GM18519 (cell line): ENCODE results near the gene ARHGAP15.

Source experiments
- ATAC-seq: cut with Tn5 transposase; IDR thresholded peaks from one replicate; pipeline ENCODE4 v1.9.1; 2021; ENCODE audit warnings: mild to moderate bottlenecking, moderate library complexity; ENCODE audit not compliant: unreplicated experiment, low FRiP score

The ARHGAP15 gene

GRCh38 chr2:143217512-143218115, 88.4 kb downstream of the ARHGAP15 start:
- ATAC-seq, result no peak

DNA sequence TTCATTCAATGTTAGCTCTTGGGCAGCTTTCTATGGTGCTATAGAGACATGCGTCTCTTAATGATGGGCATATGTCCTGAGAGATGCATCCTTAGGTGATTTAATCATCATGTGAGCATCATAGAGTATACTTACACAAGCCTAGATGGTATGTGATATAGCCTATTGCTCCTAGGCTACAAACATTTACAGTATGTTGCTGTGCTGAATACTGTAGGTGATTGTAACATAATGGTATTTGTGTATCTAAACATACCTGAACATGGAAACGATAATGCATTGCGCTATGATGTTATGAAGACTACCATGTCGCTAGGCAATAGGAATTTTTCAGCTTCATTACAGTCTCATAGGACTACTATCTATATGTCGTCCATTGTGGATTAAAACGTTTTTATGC, 89.4 kb downstream of the ARHGAP15 start:
- no peak for ATAC-seq

GRCh38 chr2:143219266-143219665, 90.0 kb downstream of the ARHGAP15 start:
- ATAC-seq, result no peak

GRCh38 chr2:143223556-143223955, 94.3 kb downstream of the ARHGAP15 start:
- no peak for ATAC-seq

DNA sequence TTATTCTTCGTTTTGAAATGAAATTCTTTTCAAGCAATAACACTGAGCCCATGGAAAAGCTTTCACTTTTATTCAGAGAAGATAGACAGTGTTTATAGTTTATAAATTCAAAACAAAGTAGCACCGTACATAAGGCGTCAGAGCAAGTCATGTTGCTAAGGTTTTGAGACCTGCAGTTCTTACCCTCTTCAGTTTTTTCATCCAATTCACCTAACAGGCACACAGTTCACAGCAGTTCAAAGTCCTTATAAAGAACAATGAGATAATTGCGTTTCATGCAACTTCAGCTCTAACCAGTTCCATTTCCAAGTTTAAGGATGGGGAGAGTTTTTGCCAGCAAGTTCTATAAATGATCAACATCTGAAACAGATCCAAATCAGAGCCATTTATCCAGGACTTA, 96.7 kb downstream of the ARHGAP15 start:
- ATAC-seq, result no peak

GRCh38 chr2:143226714-143227541, 97.7 kb downstream of the ARHGAP15 start:
- ATAC-seq, result no peak

DNA sequence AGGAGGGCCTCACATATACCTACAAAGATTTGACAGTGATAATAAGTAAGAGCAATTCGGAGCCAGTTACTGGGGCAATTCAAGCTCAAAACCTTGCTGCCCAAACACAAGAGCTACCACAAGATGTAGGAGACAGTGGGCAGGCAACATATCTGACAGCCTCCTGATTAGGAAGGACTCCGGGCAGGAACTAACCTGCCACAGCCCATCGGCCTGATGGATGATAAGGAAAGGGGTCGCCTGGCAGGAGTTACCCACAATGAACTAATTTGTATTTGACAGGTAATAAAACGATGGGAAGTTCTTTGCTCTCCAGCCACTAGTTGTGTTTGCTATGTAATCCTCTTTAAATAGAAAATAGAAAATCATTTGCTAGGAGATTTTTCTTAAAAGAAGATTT, 100.2 kb downstream of the ARHGAP15 start:
- no peak for ATAC-seq

DNA sequence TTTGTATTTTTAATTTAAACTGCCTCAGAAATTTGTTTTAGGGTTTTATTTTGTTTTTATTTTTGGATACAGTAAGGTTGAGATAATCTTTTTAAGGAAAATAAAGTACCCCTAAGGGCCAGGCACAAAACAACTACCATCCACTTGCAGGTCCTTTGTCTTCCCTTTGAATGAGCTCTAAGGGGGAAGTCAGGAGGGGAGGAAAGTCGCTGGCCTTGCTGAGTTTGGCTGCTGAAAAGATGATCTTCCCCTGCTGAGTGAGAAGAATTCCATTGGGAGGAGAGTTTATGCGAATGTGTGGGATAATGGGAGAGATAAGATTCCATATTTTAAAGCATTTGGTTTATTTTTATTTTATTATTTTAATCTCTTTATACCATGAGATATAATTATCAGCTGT, 100.7 kb downstream of the ARHGAP15 start:
- no peak for ATAC-seq

DNA sequence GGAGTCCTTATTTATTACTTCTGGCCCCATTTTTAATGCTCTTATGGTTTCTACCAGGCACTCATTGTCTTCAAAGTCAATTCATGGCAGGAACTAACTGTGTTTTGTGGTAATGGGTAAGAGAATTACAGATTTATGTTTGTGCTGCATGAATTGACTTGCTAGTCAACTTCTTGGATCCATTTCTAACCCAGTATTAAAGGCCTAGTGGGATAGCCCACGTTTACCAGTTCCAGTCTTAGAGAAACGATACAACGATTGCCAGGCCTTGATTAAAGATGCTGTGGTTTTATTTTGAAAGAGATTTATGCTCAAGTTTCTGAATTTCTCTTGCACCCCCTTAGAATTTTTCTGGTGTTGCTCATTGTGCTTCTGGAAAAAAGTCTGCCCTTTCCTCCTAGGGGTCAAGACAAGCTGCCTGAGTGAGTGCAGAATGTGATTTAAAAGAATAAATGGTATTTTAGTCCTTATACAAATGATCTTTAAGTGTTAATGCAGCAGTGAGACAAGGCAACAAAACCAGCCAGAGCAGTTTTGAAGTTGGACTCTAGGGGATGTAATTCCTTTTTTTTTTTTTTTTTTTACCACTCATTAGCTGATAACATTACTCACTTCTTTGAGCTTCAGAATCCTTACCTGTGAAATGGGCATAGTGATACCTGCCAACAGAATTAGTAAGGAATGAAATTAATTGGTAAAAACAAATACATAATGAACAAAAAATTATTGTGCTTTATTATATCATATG, 101.5 kb downstream of the ARHGAP15 start:
- no peak for ATAC-seq

DNA sequence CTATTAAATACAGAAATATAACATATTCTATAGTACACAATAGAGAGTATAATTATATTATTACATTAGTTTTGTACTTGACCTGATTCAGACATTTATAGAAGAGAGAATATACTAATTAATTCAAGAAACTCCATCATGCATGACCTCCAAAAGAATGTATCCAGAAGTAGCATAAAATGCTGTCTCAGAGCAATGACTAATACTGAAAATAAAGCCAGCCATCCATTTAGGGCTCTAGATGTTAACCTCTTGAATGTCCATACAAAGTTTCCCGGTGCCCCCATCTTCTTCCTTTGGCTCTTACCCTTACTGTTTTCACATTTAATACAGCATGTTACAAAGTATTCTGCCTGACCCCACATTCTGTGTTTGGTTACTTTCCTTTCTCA, 102.0 kb downstream of the ARHGAP15 start:
- ATAC-seq, result no peak

DNA sequence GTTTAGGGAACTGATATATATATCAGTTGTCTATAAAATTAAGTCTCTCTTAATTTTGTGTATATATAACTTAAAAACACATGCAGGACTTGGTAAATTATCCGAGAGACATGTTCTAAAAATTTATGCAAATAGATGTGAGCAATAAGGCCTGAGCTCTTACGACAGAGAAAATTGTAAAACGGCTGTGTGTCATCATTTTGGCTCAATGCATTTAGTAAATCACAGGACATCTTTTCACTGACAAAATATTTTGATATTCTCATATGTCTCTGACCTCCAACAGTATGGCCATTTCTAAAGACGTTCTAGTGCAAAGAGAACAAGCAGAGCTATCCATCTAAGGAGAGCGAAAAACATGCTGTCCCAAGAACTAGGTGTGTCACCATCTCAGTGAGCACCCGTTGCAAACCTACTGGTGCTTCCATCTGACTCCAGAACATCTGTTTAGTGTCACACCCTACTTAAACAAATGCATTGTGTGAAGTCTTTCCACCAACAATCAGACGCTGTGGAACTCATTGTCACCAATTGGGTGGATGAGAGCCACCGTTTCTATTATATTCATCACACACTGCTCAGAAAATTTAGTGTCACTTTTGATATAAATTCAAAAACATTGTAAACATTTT, 108.0 kb downstream of the ARHGAP15 start:
- no peak for ATAC-seq

DNA sequence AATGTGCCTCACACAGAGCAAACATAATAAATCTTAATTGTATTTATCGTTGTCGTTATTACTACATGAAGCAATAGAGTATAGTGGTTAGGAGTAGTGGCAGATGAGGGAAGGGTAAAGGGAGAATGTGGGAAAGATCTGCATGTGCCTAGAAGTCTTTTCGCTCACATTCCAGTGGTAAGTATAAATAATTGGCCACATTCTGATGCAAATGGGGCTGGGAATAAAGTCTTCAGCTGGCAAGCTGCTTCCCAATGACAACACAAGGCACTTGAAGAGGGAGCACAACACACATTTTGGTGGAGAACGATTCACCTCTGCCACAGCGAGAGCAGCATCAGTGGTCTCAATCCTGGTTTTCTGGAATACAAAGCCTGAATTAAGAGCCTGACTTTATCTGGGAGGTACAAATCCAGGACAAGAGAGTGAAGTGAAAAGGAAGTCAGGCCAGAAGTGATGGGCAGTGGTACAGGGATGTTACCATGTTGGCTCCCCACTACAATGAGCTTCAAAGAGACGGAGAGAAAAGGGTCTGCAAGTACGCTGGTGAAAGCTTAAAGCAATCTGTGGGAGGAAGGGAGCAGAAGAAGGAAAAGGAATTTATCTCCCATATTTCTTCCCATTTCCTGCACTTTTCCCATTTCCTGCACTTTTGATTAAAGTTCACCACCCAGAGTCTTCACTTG, 112.3 kb downstream of the ARHGAP15 start:
- ATAC-seq, result no peak

DNA sequence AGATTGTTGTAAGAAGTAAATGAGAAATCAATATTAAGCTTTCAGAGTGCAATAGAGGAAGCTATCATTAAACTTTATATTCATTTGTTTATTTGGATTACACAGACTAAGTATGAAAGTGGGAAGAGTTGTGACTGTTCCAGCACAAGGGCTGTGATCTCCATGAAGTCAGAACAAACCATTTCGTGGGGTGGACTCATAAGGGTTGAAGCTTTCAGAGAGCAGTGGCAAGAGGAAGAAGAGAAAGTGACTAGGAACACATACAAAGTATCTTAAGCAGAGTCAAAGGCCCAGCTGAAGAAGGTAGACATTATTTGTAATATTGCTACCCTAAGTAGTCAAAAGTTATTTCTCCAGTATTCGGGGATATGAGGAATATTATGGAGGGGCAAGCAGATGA, 117.0 kb downstream of the ARHGAP15 start:
- no peak for ATAC-seq

DNA sequence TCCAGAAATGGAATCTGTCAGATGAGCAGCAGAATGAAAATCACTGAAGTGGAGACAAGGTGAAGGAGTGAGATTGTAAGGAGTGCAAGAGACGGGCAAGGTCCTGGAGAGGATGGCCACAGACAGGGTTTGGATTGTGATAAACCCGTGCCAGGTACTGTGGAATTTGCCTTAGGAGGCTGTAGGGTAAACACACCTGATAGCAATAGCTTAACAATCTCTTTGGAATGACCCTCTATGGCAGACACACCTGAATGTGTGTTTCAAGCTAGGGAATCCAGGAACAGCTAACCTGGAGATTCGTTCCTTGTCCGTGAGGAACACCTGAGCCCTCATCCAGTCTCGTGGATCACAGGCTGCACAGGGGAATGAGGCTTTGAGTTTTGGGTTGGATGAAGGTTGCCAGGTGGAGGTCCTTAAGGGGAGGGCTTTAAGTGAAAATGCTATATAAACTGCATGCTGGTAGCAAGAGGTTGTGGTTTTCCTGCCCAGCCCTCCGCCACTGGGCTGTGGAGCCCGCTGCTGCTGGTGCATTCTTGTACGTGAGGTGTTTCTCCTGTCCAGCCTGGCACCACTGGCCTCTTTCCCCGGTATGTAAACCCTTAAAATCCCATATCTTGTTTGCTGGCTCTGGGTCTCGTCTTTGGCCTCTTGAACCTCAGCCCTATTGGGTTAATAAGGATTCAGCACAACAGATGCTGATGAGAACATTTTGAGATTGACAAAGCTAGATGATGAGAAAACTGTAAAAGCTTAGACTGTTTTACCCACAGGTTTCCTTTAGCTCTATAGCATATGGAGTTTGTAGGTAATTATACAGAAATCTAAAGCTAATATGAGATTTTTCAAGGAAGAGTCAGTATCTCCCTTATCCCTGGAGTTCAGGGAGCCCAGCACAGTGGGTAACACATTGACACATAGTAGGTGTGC, 117.9 kb downstream of the ARHGAP15 start:
- ATAC-seq, result no peak

- ATAC-seq, result no peak
These were observed 119.4 kb downstream of the ARHGAP15 start for GRCh38 chr2:143248631-143249030.

DNA sequence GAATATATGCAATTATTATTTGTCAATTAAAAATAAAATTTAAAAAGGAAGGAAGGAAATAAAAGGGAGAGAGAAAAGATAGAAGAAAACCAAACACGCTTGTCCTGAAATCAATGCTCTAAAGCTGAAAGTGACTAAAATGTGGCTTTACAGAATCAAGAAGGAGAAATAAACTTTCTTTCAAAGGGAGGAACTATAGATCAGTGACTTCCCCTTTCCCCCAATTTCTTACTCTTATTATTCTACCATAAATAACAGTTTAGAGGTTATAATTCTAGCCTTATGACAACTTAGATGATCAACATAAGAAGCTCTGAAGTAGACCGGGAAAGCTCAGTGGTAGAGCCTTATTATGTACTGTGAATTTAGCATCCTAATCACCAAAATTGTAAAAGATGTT, 122.5 kb downstream of the ARHGAP15 start:
- no peak for ATAC-seq

DNA sequence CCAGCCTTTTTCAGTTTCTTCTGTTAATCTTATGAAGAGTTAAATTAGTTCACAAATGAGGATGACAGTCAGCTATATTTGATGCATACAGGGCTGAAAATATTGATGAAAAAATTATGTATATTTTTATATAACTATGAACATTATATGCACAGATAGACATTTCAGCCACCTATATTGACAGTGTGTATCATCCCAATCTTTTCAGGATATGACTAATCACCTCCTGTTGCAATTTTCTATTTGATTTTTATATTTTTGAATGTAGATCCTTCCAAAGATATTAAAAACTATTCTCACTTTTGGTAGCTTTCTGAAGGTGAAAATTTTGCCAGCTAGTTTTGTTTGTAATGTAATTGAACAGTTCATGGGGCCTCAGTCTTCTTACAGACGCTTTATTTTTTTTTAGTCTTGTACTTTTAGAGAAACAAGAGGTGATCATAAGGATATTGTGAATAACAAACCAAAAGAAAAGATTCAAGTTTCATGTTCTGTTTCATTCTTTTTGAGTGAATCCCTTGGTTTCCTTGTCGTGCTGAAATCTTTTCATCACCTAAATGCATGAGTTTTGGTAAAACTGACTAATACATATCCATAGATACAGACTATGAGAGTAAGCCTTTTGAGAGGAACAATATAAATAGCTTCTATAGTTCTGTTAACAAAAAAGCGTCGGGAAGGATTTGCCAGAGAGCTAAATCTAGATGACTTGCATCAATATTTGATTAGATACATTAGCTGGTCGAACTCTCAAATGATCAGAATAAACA, 123.1 kb downstream of the ARHGAP15 start:
- ATAC-seq, result no peak

GRCh38 chr2:143254110-143254509, 124.9 kb downstream of the ARHGAP15 start:
- ATAC-seq, result no peak

DNA sequence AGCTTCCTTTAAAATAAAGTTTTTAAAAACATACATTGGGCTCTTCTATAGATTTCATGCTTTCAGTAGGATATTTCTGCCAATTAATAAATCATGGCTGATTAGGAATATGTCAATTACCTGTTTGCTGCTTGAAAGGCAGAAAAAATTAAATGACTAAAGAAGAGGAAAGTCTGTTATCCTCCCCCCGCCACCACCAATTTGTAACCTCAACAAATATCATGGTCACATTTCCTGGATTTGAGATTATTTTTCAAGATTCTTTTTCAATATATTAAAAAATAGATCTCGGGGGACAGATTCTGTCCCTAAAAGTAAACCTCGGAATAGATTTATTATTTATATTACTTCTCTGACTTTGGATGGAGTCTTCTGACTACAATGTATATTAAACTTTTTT, 125.9 kb downstream of the ARHGAP15 start:
- ATAC-seq, result no peak
